Measurements from ENCODE around the gene CLDN14.

GRCh38 chr21:36494557-36494956 is 14.6 kb upstream of the CLDN14 start:
- no peak for TF ChIP-seq POLR2A (IDR thresholded peaks at IDR 0.05; ENCODE audit: low read depth, low read length)
- no peak for TF ChIP-seq PAX5 (IDR thresholded peaks at IDR 0.05; ENCODE audit: insufficient read depth, low read length, severe bottlenecking)
- TF ChIP-seq SPI1 (IDR thresholded peaks at IDR 0.05; ENCODE audit: low read depth, low read length) = no peak
